GM18858 (cell line): ENCODE data around the gene PVR.
"Not testable (repeated sequence)": the region's sequence is repeated elsewhere in the genome, so short reads cannot be mapped to it uniquely, and the experiment has no call there.

Source experiments
- ATAC-seq: cut with Tn5 transposase; IDR thresholded peaks from one replicate; pipeline ENCODE4 v1.9.1; 2021; ENCODE audit not compliant: unreplicated experiment

Gene PVR

GRCh38 chr19:44618640-44619357 lies 24.9 kb upstream of the PVR start:
- ATAC-seq: no peak

DNA sequence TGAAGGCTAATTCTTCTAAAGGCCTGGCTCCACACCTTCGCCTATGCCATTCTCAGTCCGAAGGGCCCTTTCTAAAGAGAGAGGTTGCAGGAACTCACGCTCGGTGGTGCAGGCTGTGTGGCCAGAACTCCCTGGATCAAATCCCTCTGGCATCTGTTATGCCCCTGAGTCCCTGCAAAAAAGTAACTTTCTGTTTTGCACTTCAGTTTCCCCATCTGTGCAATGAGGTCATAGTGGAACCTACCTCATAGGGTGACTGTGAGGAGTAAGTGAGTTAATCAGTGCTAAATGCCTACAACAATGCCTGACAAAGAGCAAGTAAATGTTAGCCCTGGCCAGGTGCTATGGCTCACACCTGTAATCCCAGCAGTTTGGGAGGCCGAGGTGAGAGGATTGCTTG lies 23.0 kb upstream of the PVR start:
- no peak for ATAC-seq

GRCh38 chr19:44621367-44621766 lies 22.3 kb upstream of the PVR start:
- ATAC-seq: no peak

- no peak for ATAC-seq
Observed at GRCh38 chr19:44623080-44623479, 20.6 kb upstream of the PVR start.

DNA sequence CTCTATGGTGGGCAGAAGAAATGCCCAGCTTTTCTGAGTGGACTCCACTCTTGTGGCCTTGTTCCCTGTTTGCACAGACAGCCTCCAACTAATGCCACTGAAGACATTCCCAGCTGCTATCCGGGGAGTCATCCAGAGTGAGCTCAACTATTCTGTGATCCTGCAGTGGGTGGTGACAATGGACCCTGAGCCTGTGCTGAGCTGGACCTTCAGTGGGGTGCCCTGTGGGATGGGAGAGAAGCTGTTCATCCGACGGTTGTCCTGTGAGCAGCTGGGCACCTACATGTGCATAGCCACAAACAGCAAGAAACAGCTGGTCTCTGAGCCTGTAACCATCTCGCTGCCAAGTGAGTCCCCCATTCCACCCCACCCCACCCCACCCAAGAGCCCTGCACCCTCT lies 20.1 kb upstream of the PVR start:
- ATAC-seq: no peak

- ATAC-seq: no peak
Observed at GRCh38 chr19:44624840-44625354, 18.8 kb upstream of the PVR start.

DNA sequence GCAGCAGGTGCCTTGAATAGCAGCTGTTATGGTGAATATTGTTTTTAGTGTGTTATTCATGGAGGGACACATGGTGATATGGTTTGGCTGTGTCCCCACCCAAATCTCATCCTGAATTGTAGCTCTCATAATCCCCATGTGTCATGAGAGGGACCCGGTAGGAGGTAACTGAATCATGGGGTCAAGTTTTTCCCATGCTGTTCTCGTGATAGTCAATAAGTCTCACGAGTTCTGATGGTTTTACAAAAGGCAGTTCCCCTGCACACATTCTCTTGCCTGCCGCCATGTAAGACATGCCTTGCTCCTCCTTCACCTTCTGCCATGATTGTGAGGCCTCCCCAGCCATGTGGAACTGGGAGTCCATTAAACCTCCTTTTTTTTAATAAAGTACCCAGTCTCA lies 18.1 kb upstream of the PVR start:
- not testable (repeated sequence) for ATAC-seq

- no peak for ATAC-seq
Observed at GRCh38 chr19:44626048-44626624, 17.6 kb upstream of the PVR start.

- ATAC-seq: no peak
Observed at GRCh38 chr19:44627631-44628030, 16.1 kb upstream of the PVR start.

DNA sequence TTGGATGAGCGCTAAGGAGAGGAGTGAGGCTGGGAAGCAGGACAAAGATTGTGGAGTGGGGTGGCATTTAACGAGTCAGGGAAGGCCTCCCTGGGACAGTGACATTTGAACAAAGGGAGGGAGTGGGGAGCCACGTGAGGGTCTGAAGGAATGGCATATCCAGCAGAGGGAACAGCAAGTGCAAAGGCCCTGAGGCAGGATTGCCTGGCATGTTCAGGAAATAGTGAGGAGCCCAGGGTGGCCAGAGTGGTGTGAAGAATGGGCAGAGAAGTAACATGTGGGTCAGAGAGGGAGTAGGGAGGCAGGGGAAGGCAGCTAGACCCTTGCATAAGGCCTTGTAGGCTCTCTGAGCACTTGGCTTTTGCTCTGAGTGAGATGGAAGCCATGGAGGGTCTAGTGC lies 14.9 kb upstream of the PVR start:
- ATAC-seq: no peak

GRCh38 chr19:44631611-44632010 lies 12.1 kb upstream of the PVR start:
- not testable (repeated sequence) for ATAC-seq

GRCh38 chr19:44634058-44634457 lies 9.7 kb upstream of the PVR start:
- not testable (repeated sequence) for ATAC-seq

DNA sequence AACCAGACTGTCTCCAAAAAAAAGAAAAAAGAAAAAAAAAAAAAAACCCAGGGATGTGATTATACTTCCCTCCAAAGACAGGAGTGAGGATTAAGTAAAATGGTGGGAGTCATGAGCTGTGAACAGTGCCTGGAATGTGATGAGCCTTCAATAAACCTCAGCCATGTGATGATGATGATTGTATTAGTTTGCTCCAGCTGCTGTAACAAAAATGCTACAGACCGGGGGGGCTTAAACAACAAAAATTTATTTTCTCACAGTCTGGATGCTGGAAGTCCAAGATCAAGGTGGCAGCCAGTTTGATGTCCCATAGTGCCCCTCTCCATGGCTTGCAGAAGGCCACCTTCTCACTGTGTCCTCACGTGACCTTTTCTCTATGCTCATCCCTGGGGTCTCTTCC lies 8.9 kb upstream of the PVR start:
- ATAC-seq: no peak

GRCh38 chr19:44635581-44636438 lies 7.9 kb upstream of the PVR start:
- no peak for ATAC-seq

- no peak for ATAC-seq
Observed at GRCh38 chr19:44636439-44637389, 7.0 kb upstream of the PVR start.

DNA sequence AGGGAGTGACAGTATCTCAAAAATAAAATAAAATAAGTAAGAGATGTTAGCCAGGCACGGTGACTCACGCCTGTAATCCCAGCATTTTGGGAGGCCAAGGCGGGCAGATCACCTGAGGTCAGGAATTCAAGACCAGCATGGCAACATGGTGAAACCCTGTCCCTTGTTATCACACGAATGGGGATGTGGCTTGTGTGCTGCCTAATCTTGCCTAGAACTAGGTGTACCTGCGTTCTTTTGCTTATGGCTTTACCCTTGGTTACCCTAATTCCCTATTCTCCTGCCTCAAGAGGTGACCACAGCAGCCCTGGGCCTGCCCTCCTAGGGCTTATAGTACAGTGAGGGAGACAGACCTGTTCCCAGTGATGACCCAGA lies 6.3 kb upstream of the PVR start:
- no peak for ATAC-seq

DNA sequence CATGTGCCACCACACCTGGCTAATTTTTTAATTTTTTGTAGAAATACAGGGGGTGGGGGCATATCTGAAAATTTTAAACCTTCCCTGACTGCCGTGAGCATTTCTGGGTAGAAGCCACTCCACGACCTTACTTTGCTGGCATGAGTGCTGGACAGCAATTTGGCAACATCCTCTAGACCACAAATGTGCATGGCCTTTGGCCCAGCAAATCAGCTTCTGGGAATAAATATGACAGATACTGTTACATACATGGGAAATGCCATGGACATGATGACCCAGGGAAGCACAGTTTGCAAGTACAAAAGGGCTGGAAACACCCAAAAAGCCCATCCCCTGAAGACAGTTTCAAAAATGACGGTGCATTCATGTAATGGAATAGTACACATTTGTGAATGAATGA lies 3.2 kb upstream of the PVR start:
- ATAC-seq: no peak

DNA sequence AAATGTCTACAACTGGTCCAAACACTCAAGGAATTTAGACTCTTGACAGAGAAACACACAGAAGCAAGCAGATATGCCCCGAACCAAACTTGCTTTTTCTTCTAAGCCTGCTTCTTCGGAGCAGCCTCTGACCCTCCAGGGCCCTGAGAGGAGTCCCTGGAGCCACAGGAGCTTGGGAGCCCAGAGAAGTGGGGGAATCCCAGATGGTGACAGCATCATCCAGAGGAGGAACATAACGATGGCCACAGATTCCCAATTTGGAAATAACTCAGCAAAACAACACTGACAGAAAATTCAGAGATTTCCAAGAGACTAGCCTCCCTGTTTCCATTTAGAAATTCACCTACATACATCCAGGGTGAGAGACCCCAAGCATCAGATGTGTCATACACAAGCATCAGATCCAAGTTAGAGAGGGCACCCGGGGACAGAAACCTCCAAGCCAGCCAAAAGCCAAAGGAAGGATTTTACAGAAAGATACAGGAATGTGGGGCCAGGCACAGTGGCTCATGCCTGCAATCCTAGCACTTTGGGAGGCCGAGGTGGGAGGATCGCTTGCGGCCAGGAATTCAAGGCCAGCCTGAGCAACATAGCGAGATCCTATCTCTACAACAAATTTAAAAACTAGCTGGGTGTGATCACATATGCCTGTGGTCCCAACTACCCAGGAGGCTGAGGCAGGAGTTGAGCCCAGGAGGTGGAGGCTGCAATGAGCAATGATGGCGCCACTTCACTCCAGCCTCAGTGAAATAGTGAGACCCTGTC lies 2.0 kb upstream of the PVR start:
- ATAC-seq: no peak

GRCh38 chr19:44642377-44642776 lies 1.3 kb upstream of the PVR start:
- ATAC-seq: no peak

- ATAC-seq: no peak
Observed at GRCh38 chr19:44644402-44645016, 799 bp downstream of the PVR start.
